ENCODE measurements around the gene CDKN2A.
A peak's percentile ranks its signal among the peaks of the same experiment; 100 is the strongest.
"Not testable (repeated sequence)": the region's sequence is repeated elsewhere in the genome, so short reads cannot be mapped to it uniquely, and the experiment has no call there.

The CDKN2A gene

GRCh38 chr9:21982391-21982790, 11.8 kb downstream of the CDKN2A start:
- no peak for DNase-seq (ENCODE audit: low read depth, low spot score)

GRCh38 chr9:21976334-21976875, 17.8 kb downstream of the CDKN2A start:
- no peak for DNase-seq (ENCODE audit: low read depth, low spot score)

DNA sequence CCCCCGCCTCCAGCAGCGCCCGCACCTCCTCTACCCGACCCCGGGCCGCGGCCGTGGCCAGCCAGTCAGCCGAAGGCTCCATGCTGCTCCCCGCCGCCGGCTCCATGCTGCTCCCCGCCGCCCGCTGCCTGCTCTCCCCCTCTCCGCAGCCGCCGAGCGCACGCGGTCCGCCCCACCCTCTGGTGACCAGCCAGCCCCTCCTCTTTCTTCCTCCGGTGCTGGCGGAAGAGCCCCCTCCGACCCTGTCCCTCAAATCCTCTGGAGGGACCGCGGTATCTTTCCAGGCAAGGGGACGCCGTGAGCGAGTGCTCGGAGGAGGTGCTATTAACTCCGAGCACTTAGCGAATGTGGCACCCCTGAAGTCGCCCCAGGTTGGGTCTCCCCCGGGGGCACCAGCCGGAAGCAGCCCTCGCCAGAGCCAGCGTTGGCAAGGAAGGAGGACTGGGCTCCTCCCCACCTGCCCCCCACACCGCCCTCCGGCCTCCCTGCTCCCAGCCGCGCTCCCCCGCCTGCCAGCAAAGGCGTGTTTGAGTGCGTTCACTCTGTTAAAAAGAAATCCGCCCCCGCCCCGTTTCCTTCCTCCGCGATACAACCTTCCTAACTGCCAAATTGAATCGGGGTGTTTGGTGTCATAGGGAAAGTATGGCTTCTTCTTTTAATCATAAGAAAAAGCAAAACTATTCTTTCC, 19.3 kb downstream of the CDKN2A start:
- no peak for DNase-seq (ENCODE audit: low read depth, low spot score)

GRCh38 chr9:21974343-21974721, 19.9 kb downstream of the CDKN2A start:
- no peak for DNase-seq (ENCODE audit: low read depth, low spot score)

- no peak for DNase-seq (ENCODE audit: low read depth, low spot score)
Observed at GRCh38 chr9:21972361-21972760, 21.8 kb downstream of the CDKN2A start.

DNA sequence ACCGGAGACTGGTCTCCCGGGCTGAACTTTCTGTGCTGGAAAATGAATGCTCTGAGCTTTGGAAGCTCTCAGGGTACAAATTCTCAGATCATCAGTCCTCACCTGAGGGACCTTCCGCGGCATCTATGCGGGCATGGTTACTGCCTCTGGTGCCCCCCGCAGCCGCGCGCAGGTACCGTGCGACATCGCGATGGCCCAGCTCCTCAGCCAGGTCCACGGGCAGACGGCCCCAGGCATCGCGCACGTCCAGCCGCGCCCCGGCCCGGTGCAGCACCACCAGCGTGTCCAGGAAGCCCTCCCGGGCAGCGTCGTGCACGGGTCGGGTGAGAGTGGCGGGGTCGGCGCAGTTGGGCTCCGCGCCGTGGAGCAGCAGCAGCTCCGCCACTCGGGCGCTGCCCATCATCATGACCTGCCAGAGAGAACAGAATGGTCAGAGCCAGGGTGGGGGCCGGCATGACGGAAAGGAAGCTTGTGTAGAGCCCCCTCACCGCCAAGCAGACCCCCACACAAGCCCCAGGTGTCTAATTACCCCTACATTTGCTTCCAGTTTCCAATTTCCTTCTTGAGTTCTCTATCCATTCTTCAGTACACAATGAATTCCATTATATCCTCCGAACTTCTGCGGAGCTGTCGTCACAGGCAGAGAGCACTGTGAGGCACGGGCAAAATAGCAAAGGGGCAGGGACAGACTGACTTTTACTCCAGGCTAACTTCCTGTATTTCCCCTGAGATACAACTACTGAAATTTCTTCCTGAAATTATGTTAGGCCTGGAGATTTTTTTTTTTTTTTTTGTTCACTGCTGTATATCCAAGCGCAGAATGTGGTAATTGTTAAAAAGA, 23.2 kb downstream of the CDKN2A start:
- no peak for DNase-seq (ENCODE audit: low read depth, low spot score)

DNA sequence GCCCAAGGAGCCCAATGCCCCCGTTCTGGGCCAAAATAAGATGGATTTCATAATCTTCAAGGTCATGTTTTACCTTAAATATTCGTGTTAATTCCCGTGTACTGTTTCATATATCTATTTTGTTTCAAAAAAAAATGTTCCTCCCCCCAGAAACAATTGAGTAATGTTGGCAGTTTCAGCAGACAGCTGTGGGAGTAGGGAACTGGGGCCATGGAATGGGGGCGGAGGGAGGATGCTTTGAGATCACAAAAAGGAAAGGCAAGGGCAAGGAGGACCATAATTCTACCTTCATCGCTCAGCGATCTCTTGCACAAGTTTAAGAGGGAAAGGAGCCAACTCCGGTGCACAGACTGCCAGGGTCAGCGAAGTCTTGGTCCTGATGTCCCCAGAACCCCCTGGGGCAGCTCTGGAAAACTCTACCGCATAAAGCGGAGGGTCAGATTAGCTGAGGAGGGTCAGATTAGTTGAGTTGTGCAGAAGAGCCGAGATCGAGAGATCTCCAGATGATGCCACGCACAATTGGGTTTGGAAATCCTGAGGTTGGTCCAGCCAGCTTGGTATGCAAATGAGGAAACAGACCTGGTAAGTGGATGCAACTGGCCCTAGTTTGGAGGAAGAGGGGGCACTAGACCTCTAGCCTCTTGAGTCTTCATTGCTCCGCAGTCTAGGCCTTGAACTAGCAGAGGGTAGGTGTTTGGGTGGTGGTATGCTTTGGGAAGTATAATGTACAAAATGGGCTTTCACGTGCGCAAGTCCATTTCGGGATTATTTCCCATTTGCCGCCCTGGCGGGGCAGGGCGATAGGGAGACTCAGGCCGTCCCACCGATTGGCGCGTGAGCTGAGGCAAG, 24.0 kb downstream of the CDKN2A start:
- DNase-seq (ENCODE audit: low read depth, low spot score) = no peak

DNA sequence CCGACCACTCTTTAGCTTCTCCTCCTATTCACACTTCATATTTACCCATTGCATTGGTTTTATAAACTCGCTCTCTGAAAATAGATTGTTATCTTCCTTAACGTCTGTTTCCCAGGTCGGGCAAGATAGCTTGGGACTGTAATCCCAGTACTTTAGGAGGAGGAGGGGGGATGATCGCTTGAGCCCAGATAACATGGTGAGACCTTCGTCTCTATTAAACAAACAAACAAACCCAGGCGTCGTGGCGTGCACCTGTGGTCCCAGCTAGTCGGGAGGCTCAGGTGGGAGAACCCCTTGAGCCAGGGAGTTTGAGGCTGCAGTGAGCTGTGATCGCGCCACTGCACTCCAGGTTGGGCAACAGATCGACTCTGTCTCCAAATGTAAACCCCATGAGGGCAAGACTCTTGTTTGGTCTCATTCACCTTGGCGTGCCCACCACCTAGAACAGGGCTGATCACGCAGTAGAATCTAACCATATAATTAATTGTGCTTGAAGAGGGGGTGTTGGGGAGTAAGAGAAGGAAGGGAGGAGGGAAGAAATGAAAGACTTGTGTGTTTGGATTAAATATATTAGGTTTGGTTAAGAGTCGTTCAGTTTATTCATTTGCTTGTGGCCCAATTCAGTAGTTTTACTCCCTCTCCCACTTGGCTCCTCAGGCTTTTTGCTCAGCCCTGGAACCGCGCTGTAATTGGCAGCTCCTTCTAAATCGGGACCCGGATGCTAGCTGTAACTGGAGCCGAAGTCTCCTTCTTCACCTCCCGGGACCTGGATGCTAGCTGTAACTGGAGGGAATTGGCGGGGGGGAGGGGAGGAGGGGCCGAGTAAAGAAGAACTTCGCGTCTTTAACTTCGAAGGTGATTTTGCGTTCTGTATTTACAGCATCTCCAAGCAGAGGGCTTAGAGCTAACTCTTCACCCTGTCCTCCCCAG, 24.9 kb downstream of the CDKN2A start:
- no peak for DNase-seq (ENCODE audit: low read depth, low spot score)

DNA sequence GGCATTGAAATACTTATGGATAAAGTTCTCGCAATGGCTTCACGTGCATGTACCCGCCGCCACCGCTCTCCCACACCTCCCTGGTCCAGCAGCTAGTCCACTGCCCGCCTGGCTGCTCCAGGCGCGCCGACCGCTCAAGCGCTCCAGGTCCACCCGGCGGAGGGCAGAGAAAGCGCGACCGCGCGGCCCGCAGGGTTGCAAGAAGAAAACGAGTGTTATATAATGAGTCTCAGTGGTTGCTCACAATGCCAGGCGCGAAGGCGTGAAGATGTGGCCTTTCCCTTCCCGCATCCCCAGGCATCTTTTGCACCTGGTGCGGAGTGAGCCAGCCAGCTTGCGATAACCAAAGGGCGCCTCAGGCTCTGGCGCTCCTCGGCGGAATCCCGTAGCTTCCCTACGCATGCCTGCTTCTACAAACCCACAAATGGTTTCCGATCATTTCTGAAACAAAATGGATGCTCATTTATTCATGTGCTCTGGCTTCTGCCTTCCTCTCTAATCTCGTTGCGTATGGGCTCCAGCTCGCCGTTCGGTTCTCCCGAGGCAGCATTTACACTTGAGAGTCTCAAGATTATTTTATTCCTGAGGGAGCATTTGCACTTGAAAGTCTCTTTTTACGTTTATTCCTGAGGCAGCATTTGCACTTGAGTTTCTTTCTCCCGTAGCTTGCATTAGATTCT, 25.7 kb downstream of the CDKN2A start:
- no peak for DNase-seq (ENCODE audit: low read depth, low spot score)

DNA sequence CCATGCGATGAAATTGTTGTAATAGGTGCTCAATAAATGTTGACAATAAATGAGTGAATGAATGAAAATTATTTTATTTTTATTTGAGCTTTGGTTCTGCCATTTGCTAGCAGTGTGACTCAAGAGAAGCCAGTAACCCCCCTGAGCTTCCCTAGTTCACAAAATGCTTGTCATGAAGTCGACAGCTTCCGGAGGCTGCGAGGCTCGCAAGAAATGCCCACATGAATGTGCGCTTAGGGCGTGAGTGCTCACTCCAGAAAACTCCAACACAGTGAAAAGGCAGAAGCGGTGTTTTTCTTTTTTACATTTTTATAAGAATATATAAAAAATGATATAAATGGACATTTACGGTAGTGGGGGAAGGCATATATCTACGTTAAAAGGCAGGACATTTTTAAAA, 26.5 kb downstream of the CDKN2A start:
- no peak for DNase-seq (ENCODE audit: low read depth, low spot score)

GRCh38 chr9:21967169-21967568, 27.0 kb downstream of the CDKN2A start:
- DNase-seq (ENCODE audit: low read depth, low spot score) = no peak

- no peak for DNase-seq (ENCODE audit: low read depth, low spot score)
Observed at GRCh38 chr9:21966140-21966851, 27.9 kb downstream of the CDKN2A start.

DNA sequence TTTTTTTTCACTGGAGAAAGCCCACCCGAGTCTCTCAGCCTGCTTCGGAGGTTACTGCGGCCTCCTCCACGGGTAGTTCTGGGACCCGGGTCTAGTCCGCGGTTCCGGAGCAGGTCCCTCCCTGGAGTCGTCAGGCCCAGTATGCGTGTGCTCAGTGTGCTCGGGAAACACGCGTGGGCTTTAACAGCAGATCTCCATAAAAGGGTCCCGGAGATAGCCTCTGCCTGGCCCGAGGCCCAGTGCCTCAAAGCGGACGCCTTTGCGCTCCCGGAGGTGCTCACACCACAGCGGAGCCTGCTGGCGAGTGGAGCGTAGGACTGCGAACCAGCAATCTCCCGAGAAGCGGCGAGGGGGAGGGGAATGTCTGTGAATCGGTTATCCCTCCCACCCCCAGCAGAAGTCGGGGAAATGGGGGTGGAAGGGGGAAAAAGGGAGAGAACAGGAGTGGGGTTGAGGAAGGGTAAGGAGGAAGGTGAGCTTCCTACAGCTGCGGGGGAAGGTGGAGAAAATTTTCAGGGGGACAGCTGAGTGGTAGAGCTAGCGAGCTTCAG, 28.7 kb downstream of the CDKN2A start:
- no peak for DNase-seq (ENCODE audit: low read depth, low spot score)

- DNase-seq (ENCODE audit: low read depth, low spot score) = peak; percentile 25
Observed at GRCh38 chr9:21964925-21965385, 29.2 kb downstream of the CDKN2A start.

DNA sequence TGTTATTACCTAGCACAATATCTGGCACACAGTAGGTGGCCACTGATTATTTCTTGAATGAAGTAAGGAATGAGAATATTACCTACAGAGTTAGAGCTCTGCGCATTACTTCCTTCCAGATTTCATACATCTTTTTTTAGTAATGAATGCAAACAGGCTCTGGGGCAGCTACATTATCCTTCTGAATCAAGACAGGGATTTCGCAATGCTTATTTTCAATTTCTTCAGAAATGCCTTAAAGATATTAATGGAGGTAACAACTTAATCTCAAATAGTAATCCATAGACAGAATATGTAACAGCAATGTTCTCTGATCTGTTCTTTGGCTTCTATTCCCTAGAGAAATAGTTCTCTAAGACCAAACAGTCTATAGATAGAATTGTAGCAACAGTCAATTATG, 32.6 kb downstream of the CDKN2A start:
- no peak for DNase-seq (ENCODE audit: low read depth, low spot score)

DNA sequence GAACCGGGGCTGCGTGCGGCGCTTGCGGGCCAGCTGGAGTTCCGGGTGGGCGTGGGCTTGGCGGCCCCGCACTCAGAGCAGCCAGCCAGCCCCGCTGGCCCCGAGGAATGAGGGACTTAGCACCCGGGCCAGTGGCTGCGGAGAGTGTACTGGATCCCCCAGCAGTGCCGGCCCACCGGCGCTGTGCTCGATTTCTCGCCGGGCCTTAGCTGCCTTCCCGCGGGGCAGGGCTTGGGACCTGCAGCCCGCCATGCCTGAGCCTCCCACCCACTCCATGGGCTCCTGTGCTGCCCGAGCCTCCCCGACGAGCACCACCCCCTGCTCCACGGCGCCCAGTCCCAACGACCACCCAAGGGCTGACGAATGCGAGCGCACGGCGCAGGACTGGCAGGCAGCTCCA, 34.9 kb downstream of the CDKN2A start:
- not testable (repeated sequence) for DNase-seq (ENCODE audit: low read depth, low spot score)

- DNase-seq (ENCODE audit: low read depth, low spot score) = no peak
Observed at GRCh38 chr9:21958833-21959232, 35.4 kb downstream of the CDKN2A start.

- no peak for DNase-seq (ENCODE audit: low read depth, low spot score)
Observed at GRCh38 chr9:21945606-21946005, 48.6 kb downstream of the CDKN2A start.

DNA sequence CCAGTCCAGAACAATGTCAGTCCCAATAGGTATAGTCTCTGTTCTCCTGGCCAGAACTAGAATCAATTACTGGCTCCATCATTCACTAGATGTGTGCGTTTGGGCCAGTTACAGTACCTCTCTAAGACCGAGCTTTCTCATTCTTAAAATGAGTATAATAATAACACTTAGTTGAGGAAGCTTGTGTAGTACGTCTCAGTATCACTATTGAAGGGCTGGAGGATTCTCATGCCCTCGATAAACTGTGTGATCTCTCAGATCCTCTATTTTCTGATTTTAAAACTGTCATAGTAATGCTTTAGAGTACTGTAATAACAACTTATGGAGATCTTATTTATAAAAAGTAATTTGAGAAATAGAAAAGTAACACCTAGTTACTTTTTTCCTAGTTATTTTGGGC, 50.7 kb downstream of the CDKN2A start:
- DNase-seq (ENCODE audit: low read depth, low spot score) = no peak
